ENCODE measurements around the gene DNAH17. TPM values are rescaled to one million over a fixed set of nuclear protein-coding genes. Genes with fewer than 3 reads are reported as not detected.
A peak's percentile ranks its signal among the peaks of the same experiment; 100 is the strongest.

Gene DNAH17
- total RNA-seq, 1 donor from 2014 or later = not detected

DNA sequence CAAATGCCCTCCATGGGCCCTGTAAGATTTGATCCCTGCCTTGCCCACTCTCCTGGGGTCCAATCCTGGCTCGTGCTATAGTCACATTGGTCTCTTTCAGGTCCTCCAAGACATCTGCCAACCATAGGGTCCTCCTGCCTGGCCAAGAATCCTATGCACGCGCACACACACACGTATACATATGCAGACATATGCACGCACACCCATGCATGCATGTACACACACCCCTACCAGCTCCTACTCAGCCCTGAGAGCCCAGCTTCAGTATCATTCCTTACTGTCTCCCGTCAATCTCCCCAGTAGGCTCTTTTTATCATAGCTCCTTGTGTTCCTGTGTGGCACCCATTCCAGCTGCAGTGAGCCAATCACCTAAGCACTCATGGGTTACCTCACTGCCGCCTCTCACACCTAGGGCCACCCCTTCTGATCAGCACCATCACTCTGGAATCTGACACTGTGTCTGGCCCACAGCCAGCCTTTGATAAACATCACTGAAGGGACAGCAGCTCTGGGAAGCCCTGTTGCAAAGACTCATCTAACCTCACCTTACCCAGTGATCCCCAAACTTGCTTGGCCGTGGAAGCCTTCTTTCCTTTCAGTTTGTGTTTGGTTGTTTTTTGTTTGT, 7.9 kb upstream of the DNAH17 start:
- Mint-ChIP-seq H3K4me1 (peaks cover 2% of the 10 kb centered on the region), H3K36me3 (no peaks in the 10 kb centered on the region), H3K27me3 (ENCODE audit: insufficient read depth, low read depth) (peaks cover 4% of the 10 kb centered on the region), H3K9me3 (peaks cover 3% of the 10 kb centered on the region), H3K4me3 (no peak overlapping the region), H3K27ac (no peak overlapping the region)
- Histone ChIP-seq H4K20me1 (ENCODE audit: low read depth) (no peaks in the 10 kb centered on the region), H3K4me3 (no peak overlapping the region), H3K79me2 (ENCODE audit: low read depth) (no peaks in the 10 kb centered on the region), H2AFZ (replicated peaks) (no peak overlapping the region), H3K4me2 (no peak overlapping the region), H3K9me3 (ENCODE audit: low read depth) (no peaks in the 10 kb centered on the region), H3F3A (ENCODE audit: low read depth) (no peaks in the 10 kb centered on the region), H3K9ac (no peak overlapping the region), H3K27ac (no peak overlapping the region), H3K36me3 (no peaks in the 10 kb centered on the region), H3K27me3 (no peaks in the 10 kb centered on the region), H3K4me1 (no peaks in the 10 kb centered on the region)
- DNase-seq (ENCODE audit: low spot score) = no peak
- TF ChIP-seq EZH2phosphoT487 (IDR thresholded peaks at IDR 0.05) (no peak), EZH2 (IDR thresholded peaks at IDR 0.05) (no peak)
- TF ChIP-seq, protein P1, sequence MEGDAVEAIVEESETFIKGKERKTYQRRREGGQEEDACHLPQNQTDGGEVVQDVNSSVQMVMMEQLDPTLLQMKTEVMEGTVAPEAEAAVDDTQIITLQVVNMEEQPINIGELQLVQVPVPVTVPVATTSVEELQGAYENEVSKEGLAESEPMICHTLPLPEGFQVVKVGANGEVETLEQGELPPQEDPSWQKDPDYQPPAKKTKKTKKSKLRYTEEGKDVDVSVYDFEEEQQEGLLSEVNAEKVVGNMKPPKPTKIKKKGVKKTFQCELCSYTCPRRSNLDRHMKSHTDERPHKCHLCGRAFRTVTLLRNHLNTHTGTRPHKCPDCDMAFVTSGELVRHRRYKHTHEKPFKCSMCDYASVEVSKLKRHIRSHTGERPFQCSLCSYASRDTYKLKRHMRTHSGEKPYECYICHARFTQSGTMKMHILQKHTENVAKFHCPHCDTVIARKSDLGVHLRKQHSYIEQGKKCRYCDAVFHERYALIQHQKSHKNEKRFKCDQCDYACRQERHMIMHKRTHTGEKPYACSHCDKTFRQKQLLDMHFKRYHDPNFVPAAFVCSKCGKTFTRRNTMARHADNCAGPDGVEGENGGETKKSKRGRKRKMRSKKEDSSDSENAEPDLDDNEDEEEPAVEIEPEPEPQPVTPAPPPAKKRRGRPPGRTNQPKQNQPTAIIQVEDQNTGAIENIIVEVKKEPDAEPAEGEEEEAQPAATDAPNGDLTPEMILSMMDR (IDR thresholded peaks at IDR 0.05) = no peak

DNA sequence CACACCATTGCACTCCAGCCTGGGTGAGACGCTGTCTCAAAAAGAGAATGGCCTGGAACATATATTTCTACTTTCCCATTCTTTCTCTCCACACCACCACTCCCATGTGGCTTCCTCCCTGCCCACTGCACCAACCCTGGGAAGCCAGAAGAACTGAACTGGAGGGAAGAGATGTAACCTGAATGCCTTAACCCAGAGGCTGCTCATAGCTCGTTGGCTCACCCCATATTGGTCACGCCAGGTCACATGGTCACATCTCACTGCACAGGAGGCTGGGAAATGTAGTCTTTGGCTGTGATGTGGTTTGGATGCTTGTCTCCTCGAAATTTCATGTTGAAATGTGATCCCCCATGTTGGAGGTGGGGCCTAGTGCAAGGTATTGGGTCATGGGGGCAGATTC, 5.9 kb upstream of the DNAH17 start:
- no peaks in the 10 kb centered on the region for H3F3A ChIP-seq (ENCODE audit: low read depth)
- peaks cover 15% of the 10 kb centered on the region for H3K27me3 ChIP-seq
- H3K4me3 ChIP-seq = no peak overlapping the region
- no peaks in the 10 kb centered on the region for H3K9me3 ChIP-seq (ENCODE audit: low read depth)
- H3K4me2 ChIP-seq = no peak overlapping the region
- no peaks in the 10 kb centered on the region for H3K36me3 Mint-ChIP-seq
- H3K79me2 ChIP-seq (ENCODE audit: low read depth) = no peaks in the 10 kb centered on the region
- H3K27ac ChIP-seq = no peak overlapping the region
- TF ChIP-seq EZH2 (IDR thresholded peaks at IDR 0.05) = no peak
- TF ChIP-seq, protein P1 (IDR thresholded peaks at IDR 0.05) = no peak
- TF ChIP-seq EZH2phosphoT487 (IDR thresholded peaks at IDR 0.05) = no peak
- no peak overlapping the region for H3K9ac ChIP-seq
- no peak overlapping the region for H3K27ac Mint-ChIP-seq
- no peaks in the 10 kb centered on the region for H4K20me1 ChIP-seq (ENCODE audit: low read depth)
- peaks cover 2% of the 10 kb centered on the region for H3K4me1 Mint-ChIP-seq
- peak; percentile 31 for DNase-seq (ENCODE audit: low spot score)
- no peaks in the 10 kb centered on the region for H3K36me3 ChIP-seq
- H3K27me3 Mint-ChIP-seq (ENCODE audit: insufficient read depth, low read depth) = peaks cover 2% of the 10 kb centered on the region
- peaks cover 3% of the 10 kb centered on the region for H3K9me3 Mint-ChIP-seq
- H3K4me1 ChIP-seq = no peaks in the 10 kb centered on the region
- no peak overlapping the region for H3K4me3 Mint-ChIP-seq
- H2AFZ ChIP-seq (replicated peaks) = no peak overlapping the region

DNA sequence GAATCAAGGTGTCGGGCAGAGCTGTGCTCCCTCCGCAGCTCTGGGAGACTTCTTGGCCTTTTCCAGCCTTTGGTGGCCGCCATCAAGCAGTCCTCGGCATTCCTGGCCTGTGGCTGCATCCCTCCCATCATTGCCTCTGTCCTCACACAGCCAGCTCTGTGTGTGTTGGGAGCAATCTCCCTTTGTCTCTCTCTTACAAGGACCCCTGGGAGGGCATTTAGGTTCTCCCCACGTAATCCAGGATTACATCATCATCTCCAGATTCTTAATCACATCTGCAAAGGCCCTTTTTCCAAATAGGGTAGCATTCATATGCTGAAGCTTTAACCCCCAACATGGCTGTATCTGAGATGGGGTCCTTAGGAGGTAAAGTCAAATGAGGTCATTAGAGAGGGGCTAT, 4.1 kb upstream of the DNAH17 start:
- H3F3A ChIP-seq (ENCODE audit: low read depth) = no peaks in the 10 kb centered on the region
- TF ChIP-seq EZH2 (IDR thresholded peaks at IDR 0.05) (no peak), EZH2phosphoT487 (IDR thresholded peaks at IDR 0.05) (no peak)
- TF ChIP-seq, protein P1 (IDR thresholded peaks at IDR 0.05) = no peak
- no peak overlapping the region for H3K27ac ChIP-seq
- no peak overlapping the region for H2AFZ ChIP-seq (replicated peaks)
- Mint-ChIP-seq H3K4me3 (no peak overlapping the region), H3K9me3 (peaks cover 3% of the 10 kb centered on the region), H3K4me1 (peaks cover 2% of the 10 kb centered on the region), H3K36me3 (no peaks in the 10 kb centered on the region), H3K27ac (no peak overlapping the region), H3K27me3 (ENCODE audit: insufficient read depth, low read depth) (peaks cover 2% of the 10 kb centered on the region)
- H3K9me3 ChIP-seq (ENCODE audit: low read depth) = no peaks in the 10 kb centered on the region
- H3K4me1 ChIP-seq = no peaks in the 10 kb centered on the region
- H3K9ac ChIP-seq = no peak overlapping the region
- no peaks in the 10 kb centered on the region for H3K36me3 ChIP-seq
- no peaks in the 10 kb centered on the region for H3K79me2 ChIP-seq (ENCODE audit: low read depth)
- H3K4me2 ChIP-seq = no peak overlapping the region
- H3K4me3 ChIP-seq = no peak overlapping the region
- no peaks in the 10 kb centered on the region for H4K20me1 ChIP-seq (ENCODE audit: low read depth)
- DNase-seq (ENCODE audit: low spot score) = peak; percentile 6
- H3K27me3 ChIP-seq = peaks cover 15% of the 10 kb centered on the region
